Measurements from ENCODE around the gene BTF3.

GRCh38 chr5:73534971-73535370, 36.7 kb downstream of the BTF3 start:
- TF ChIP-seq CTCF (conservative IDR thresholded peaks at IDR 0.05; ENCODE audit: low read length), result no peak
- no peak for TF ChIP-seq EZH2phosphoT487 (IDR thresholded peaks at IDR 0.05; ENCODE audit: borderline replicate concordance)
